BLaER1 treated with 17β-estradiol and CSF1 and Interleukin-3, amounts not matched to agents 10 nM and 100 nM (cell line): Measurements from ENCODE around the gene SYNGR3.
"Not testable (repeated sequence)": the region's sequence is repeated elsewhere in the genome, so short reads cannot be mapped to it uniquely, and the experiment has no call there.

Source experiments
- H3K27ac ChIP-seq, 11 experiments: shearing (Covaris generic); formaldehyde crosslinking; 2 replicates each; pipeline ENCODE4 v1.8.1; 2022
- H3K27me3 ChIP-seq, 11 experiments: shearing (Covaris generic); formaldehyde crosslinking; 2 replicates each; pipeline ENCODE4 v1.8.1; 2022
- H3K36me3 ChIP-seq, 11 experiments: shearing (Covaris generic); formaldehyde crosslinking; 2 replicates each; pipeline ENCODE4 v1.8.1; 2022
- H3K4me1 ChIP-seq, 10 experiments: shearing (Covaris generic); formaldehyde crosslinking; 2 replicates each; pipeline ENCODE4 v1.8.1; 2022
- H3K4me2 ChIP-seq, 11 experiments: shearing (Covaris generic); formaldehyde crosslinking; 2 replicates each; pipeline ENCODE4 v1.8.1; 2022
- H3K4me3 ChIP-seq, 10 experiments: shearing (Covaris generic); formaldehyde crosslinking; 2 replicates each; pipeline ENCODE4 v1.8.1; 2022
- H3K9ac ChIP-seq, 11 experiments: shearing (Covaris generic); formaldehyde crosslinking; 2 replicates each; pipeline ENCODE4 v1.8.1; 2022
- H3K9me3 ChIP-seq, 11 experiments: shearing (Covaris generic); formaldehyde crosslinking; replicated peaks in 1 of 11; 2 replicates each; pipeline ENCODE4 v1.8.1; 2022
- H4K20me1 ChIP-seq, 11 experiments: shearing (Covaris generic); formaldehyde crosslinking; 2 replicates each; pipeline ENCODE4 v1.8.1; 2022
- Cebpa-rat ChIP-seq, 11 experiments: shearing (Covaris generic); IDR thresholded peaks; 2 replicates each; pipeline ENCODE4 v1.8.1; 2022

Gene SYNGR3

GRCh38 chr16:1958715-1959268 lies 31.0 kb upstream of the SYNGR3 start:
- H3K4me3 ChIP-seq, result peak overlapping the region in 9 of 10 experiments; percentile 70 to 96 (median 88); a peak in 13 of 20 replicates
- TF ChIP-seq Cebpa-rat (IDR thresholded peaks at IDR 0.05), result no peak
- H3K4me2 ChIP-seq, result peak overlapping the region; percentile 78 to 97 (median 94)
- peaks cover 28 to 41% (median 37%) of the 10 kb centered on the region in 11 experiments for H4K20me1 ChIP-seq
- H3K27me3 ChIP-seq, result no peaks in the 10 kb centered on the region
- peak overlapping the region in 10 of 11 experiments; percentile 88 to 97 (median 93); a peak in 19 of 22 replicates for H3K9ac ChIP-seq
- H3K36me3 ChIP-seq, result peaks cover 21 to 29% (median 25%) of the 10 kb centered on the region in 11 experiments
- peaks cover 34 to 41% (median 39%) of the 10 kb centered on the region in 10 experiments for H3K4me1 ChIP-seq
- H3K27ac ChIP-seq, result peak overlapping the region in 7 of 11 experiments; percentile 4 to 92 (median 88); a peak in 6 of 22 replicates
- no peaks in the 10 kb centered on the region; a peak in 1 of 22 replicates for H3K9me3 ChIP-seq

GRCh38 chr16:1959269-1960039 lies 30.3 kb upstream of the SYNGR3 start, which contains the start of gene NDUFB10:
Gene NDUFB10 (plus strand): TSS chr16:1959538. CDS start chr16:1959625, 87 bp downstream.
- peak within 1 kb of the TSS; percentile 79 to 97 (median 95) for H3K4me2 ChIP-seq
- no peak for TF ChIP-seq Cebpa-rat (IDR thresholded peaks at IDR 0.05)
- H4K20me1 ChIP-seq, result peaks cover 32 to 47% (median 44%) of the 10 kb centered on the region in 11 experiments
- no peaks in the 10 kb centered on the region; a peak in 1 of 22 replicates for H3K9me3 ChIP-seq
- H3K9ac ChIP-seq, result peak within 1 kb of the TSS; percentile 87 to 97 (median 92)
- peaks cover 34 to 41% (median 39%) of the 10 kb centered on the region in 10 experiments for H3K4me1 ChIP-seq
- peaks cover 21 to 34% (median 30%) of the 10 kb centered on the region in 11 experiments for H3K36me3 ChIP-seq
- H3K27ac ChIP-seq, result peak within 1 kb of the TSS; percentile 44 to 92 (median 87)
- H3K27me3 ChIP-seq, result no peaks in the 10 kb centered on the region
- H3K4me3 ChIP-seq, result peak within 1 kb of the TSS; percentile 70 to 96 (median 88)

- Histone ChIP-seq H3K4me2 (peak overlapping the region; percentile 79 to 97 (median 95)), H3K27ac (peak overlapping the region in 9 of 11 experiments; percentile 18 to 92 (median 88); a peak in 16 of 22 replicates), H3K9ac (peak overlapping the region; percentile 87 to 97 (median 92); a peak in 21 of 22 replicates), H3K27me3 (no peaks in the 10 kb centered on the region), H3K4me1 (peaks cover 40 to 47% (median 44%) of the 10 kb centered on the region in 10 experiments), H4K20me1 (peaks cover 32 to 53% (median 44%) of the 10 kb centered on the region in 11 experiments), H3K9me3 (no peaks in the 10 kb centered on the region; a peak in 1 of 22 replicates), H3K4me3 (peak overlapping the region; percentile 70 to 96 (median 88)), H3K36me3 (peaks cover 21 to 34% (median 30%) of the 10 kb centered on the region in 11 experiments)
- TF ChIP-seq Cebpa-rat (IDR thresholded peaks at IDR 0.05), result no peak
Observed at GRCh38 chr16:1960665-1961630, 28.8 kb upstream of the SYNGR3 start.

GRCh38 chr16:1961651-1962067 lies 28.1 kb upstream of the SYNGR3 start:
- peak overlapping the region; percentile 55 to 97 (median 96); a peak in 21 of 22 replicates for H3K4me2 ChIP-seq
- peaks cover 32 to 59% (median 44%) of the 10 kb centered on the region in 11 experiments for H4K20me1 ChIP-seq
- H3K27me3 ChIP-seq, result no peaks in the 10 kb centered on the region
- H3K36me3 ChIP-seq, result peaks cover 21 to 42% (median 31%) of the 10 kb centered on the region in 11 experiments
- H3K4me3 ChIP-seq, result peak overlapping the region in 8 of 10 experiments; percentile 80 to 100 (median 92); a peak in 16 of 20 replicates
- no peak for TF ChIP-seq Cebpa-rat (IDR thresholded peaks at IDR 0.05)
- peaks cover 47 to 54% (median 51%) of the 10 kb centered on the region in 10 experiments for H3K4me1 ChIP-seq
- peak overlapping the region in 10 of 11 experiments; percentile 93 to 100 (median 96); a peak in 17 of 22 replicates for H3K9ac ChIP-seq
- no peaks in the 10 kb centered on the region; a peak in 1 of 22 replicates for H3K9me3 ChIP-seq
- H3K27ac ChIP-seq, result 0 out of 22 replicates have a peak overlapping the region, but pooled peaks of 2 of the 11 experiments have one; percentile 1 to 99

- peak overlapping the region; percentile 93 to 100 (median 97) for H3K9ac ChIP-seq
- peak overlapping the region; percentile 80 to 100 (median 90) for H3K4me3 ChIP-seq
Observed at GRCh38 chr16:1962161-1963153, 27.3 kb upstream of the SYNGR3 start.

GRCh38 chr16:1963806-1964505 lies 25.8 kb upstream of the SYNGR3 start:
- Histone ChIP-seq H3K27ac (peak overlapping the region; percentile 90 to 99 (median 94)), H3K4me1 (peaks cover 45 to 51% (median 48%) of the 10 kb centered on the region in 10 experiments), H3K4me3 (peak overlapping the region; percentile 80 to 100 (median 90)), H4K20me1 (peaks cover 32 to 60% (median 44%) of the 10 kb centered on the region in 11 experiments), H3K9me3 (no peaks in the 10 kb centered on the region; a peak in 1 of 22 replicates), H3K36me3 (peaks cover 21 to 48% (median 32%) of the 10 kb centered on the region in 11 experiments), H3K9ac (peak overlapping the region; percentile 93 to 100 (median 97)), H3K4me2 (peak overlapping the region; percentile 79 to 97 (median 96)), H3K27me3 (no peaks in the 10 kb centered on the region)
- TF ChIP-seq Cebpa-rat (IDR thresholded peaks at IDR 0.05), result no peak

More at GRCh38 chr16:1962161-1963153, 27.3 kb upstream of the SYNGR3 start:
- H3K27me3 ChIP-seq, H3K9me3 ChIP-seq: not testable (repeated sequence)
- peak overlapping the region in 9 of 11 experiments; percentile 90 to 99 (median 96); a peak in 17 of 22 replicates for H3K27ac ChIP-seq
- peaks cover 21 to 48% (median 32%) of the 10 kb centered on the region in 11 experiments for H3K36me3 ChIP-seq
- peak overlapping the region; percentile 79 to 97 (median 96) for H3K4me2 ChIP-seq
- peaks cover 47 to 55% (median 52%) of the 10 kb centered on the region in 10 experiments for H3K4me1 ChIP-seq
- H4K20me1 ChIP-seq, result peaks cover 32 to 60% (median 44%) of the 10 kb centered on the region in 11 experiments
